ENCODE data around the gene INTS7.

DNA sequence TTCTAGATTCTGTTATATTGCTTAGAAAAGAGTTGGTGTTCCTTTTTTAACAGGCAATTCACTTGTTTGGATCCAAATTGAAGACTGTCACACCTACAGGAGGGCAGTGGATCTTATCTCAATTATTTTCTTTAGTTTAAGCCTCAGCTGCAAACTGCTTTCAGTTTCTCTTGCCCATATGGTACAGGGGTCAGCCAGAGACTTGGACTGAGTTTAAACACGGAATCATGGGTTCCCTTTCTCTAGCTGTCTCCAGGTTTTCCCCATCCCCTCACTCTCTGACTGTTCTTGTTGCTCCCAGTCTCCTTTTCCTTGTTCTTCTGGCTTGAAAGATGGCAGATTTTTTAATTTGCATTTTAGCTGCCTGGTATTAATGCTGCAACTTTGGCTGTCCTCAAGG is 18.6 kb upstream of the INTS7 start:
- TF ChIP-seq, protein P1, sequence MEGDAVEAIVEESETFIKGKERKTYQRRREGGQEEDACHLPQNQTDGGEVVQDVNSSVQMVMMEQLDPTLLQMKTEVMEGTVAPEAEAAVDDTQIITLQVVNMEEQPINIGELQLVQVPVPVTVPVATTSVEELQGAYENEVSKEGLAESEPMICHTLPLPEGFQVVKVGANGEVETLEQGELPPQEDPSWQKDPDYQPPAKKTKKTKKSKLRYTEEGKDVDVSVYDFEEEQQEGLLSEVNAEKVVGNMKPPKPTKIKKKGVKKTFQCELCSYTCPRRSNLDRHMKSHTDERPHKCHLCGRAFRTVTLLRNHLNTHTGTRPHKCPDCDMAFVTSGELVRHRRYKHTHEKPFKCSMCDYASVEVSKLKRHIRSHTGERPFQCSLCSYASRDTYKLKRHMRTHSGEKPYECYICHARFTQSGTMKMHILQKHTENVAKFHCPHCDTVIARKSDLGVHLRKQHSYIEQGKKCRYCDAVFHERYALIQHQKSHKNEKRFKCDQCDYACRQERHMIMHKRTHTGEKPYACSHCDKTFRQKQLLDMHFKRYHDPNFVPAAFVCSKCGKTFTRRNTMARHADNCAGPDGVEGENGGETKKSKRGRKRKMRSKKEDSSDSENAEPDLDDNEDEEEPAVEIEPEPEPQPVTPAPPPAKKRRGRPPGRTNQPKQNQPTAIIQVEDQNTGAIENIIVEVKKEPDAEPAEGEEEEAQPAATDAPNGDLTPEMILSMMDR (IDR thresholded peaks at IDR 0.05; ENCODE audit: low read depth, low read length, missing input control): no peak
- no peak for TF ChIP-seq YY1 (IDR thresholded peaks at IDR 0.05)
- TF ChIP-seq RAD21 (IDR thresholded peaks at IDR 0.05): no peak
- TF ChIP-seq TAF1 (conservative IDR thresholded peaks at IDR 0.05): no peak
- TF ChIP-seq, protein P2, sequence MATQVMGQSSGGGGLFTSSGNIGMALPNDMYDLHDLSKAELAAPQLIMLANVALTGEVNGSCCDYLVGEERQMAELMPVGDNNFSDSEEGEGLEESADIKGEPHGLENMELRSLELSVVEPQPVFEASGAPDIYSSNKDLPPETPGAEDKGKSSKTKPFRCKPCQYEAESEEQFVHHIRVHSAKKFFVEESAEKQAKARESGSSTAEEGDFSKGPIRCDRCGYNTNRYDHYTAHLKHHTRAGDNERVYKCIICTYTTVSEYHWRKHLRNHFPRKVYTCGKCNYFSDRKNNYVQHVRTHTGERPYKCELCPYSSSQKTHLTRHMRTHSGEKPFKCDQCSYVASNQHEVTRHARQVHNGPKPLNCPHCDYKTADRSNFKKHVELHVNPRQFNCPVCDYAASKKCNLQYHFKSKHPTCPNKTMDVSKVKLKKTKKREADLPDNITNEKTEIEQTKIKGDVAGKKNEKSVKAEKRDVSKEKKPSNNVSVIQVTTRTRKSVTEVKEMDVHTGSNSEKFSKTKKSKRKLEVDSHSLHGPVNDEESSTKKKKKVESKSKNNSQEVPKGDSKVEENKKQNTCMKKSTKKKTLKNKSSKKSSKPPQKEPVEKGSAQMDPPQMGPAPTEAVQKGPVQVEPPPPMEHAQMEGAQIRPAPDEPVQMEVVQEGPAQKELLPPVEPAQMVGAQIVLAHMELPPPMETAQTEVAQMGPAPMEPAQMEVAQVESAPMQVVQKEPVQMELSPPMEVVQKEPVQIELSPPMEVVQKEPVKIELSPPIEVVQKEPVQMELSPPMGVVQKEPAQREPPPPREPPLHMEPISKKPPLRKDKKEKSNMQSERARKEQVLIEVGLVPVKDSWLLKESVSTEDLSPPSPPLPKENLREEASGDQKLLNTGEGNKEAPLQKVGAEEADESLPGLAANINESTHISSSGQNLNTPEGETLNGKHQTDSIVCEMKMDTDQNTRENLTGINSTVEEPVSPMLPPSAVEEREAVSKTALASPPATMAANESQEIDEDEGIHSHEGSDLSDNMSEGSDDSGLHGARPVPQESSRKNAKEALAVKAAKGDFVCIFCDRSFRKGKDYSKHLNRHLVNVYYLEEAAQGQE (IDR thresholded peaks at IDR 0.05): no peak
